HepG2 (cell line): ENCODE results near the gene PIM3. TPM values are rescaled to one million over a fixed set of nuclear protein-coding genes. Genes with fewer than 3 reads are reported as not detected.
A peak's percentile ranks its signal among the peaks of the same experiment; 100 is the strongest.

ENCODE experiments used
- ATAC-seq: fragments of 200-7000 bp; cut with Tn5 transposase; 3 replicates; pipeline ENCODE4 v1.9.1; 2020; ENCODE audit warnings: mild to moderate bottlenecking, moderate library complexity
- BruUV-seq: library from RNA; stranded (reverse); fragments of 400-500 nt; replicated peaks from 2 replicates; lab custom pipeline; 2021; lab: Mats Ljungman, UMichigan
- CTCF ChIA-PET: fragments of 300-600 bp; formaldehyde crosslinking; extraction: SDS; loops from one replicate; lab custom pipeline; 2021; ENCODE audit warnings: low total read pairs, inconsistent platforms, low intra/inter-chr PET ratio; lab: Yijun Ruan, JAX
- POLR2A ChIA-PET: fragments of 350-600 bp; sonication (Branson Sonifier 250); formaldehyde crosslinking; loops from one replicate; lab custom pipeline; 2020; ENCODE audit warnings: antibody characterized with exemption, inconsistent platforms; lab: Yijun Ruan, JAX
- DNase-seq: peaks from one replicate; pipeline ENCODE4 v3.0.0-alpha.2; 2015; ENCODE audit warnings: low spot score
- FAIRE-seq: peaks from 3 replicates; lab custom pipeline; 2011; peaks lifted over from hg19 to GRCh38; lab: Jason Lieb, UNC
- H2AFZ ChIP-seq: one replicate; pipeline ENCODE4 v1.6.1; 2011; ENCODE audit warnings: low read length, inconsistent platforms
- H3K27ac ChIP-seq: fragments of 300-600 bp; 3 replicates; pipeline ENCODE4 v1.8.0; 2011; ENCODE audit warnings: mixed run types, mild to moderate bottlenecking, mixed read lengths, low read length, inconsistent platforms; ENCODE audit not compliant: insufficient read depth; ENCODE audit errors: extremely low read length
- H3K27me3 ChIP-seq, 2 experiments: fragments of 200-600 bp in 1 of 2; 2 replicates in 1 of 2; 3 replicates in 1 of 2; pipeline versions ENCODE4 v1.6.0 to v1.8.0; 2011; ENCODE audit warnings: low read length in 2 of 2, mild to moderate bottlenecking in 2 of 2, moderate library complexity in 2 of 2, inconsistent platforms in 1 of 2; ENCODE audit not compliant: insufficient read depth in 2 of 2, control insufficient read depth in 1 of 2
- H3K36me3 ChIP-seq, 2 experiments: fragments of 200-600 bp in 1 of 2; replicated peaks in 1 of 2; 2 replicates in 1 of 2; 3 replicates in 1 of 2; pipeline versions ENCODE4 v1.5.1 to v1.8.0; 2011; ENCODE audit warnings: low read length in 2 of 2, inconsistent platforms in 1 of 2; ENCODE audit not compliant: insufficient read depth in 2 of 2, control insufficient read depth in 1 of 2
- H3K4me1 ChIP-seq: 2 replicates; pipeline ENCODE4 v1.5.1; 2012; ENCODE audit warnings: low read length, inconsistent platforms; ENCODE audit not compliant: insufficient read depth
- H3K4me2 ChIP-seq: 2 replicates; pipeline ENCODE4 v1.6.0; 2011; ENCODE audit warnings: low read depth, low read length, inconsistent platforms
- H3K4me3 ChIP-seq, 3 experiments: fragments of 200-600 bp in 1 of 3; sonication (generic), shearing (Covaris generic) in 1 of 3; replicated peaks in 1 of 3; 2 replicates each; pipeline ENCODE4 v1.5.1; 2011 to 2016; ENCODE audit warnings: low read length in 3 of 3, inconsistent platforms in 2 of 3, low read depth in 2 of 3, mild to moderate bottlenecking in 2 of 3, control low read depth in 1 of 3, mixed read lengths in 1 of 3; ENCODE audit not compliant: insufficient read depth in 1 of 3
- H3K79me2 ChIP-seq: one replicate; pipeline ENCODE4 v1.6.1; 2011; ENCODE audit warnings: low read length, inconsistent platforms; ENCODE audit not compliant: insufficient read depth
- H3K9ac ChIP-seq: 2 replicates; pipeline ENCODE4 v1.6.0; 2011; ENCODE audit warnings: mild to moderate bottlenecking, low read depth, low read length, inconsistent platforms; ENCODE audit not compliant: insufficient read depth
- H3K9me3 ChIP-seq: 2 replicates; pipeline ENCODE4 v1.5.1; 2012; ENCODE audit warnings: mild to moderate bottlenecking, low read length
- H4K20me1 ChIP-seq: 2 replicates; pipeline ENCODE4 v1.6.0; 2011; ENCODE audit warnings: inconsistent platforms, mild to moderate bottlenecking, low read length, moderate library complexity; ENCODE audit not compliant: insufficient read depth
- CREB1 ChIP-seq, 2 experiments: fragments of 450-650 bp in 1 of 2; IDR thresholded peaks; 2 replicates each; pipeline ENCODE4 v1.6.1; 2016 to 2017; ENCODE audit warnings: control low read depth in 1 of 2, mild to moderate bottlenecking in 1 of 2, missing compliant biosample characterization in 1 of 2, missing genetic modification characterization in 1 of 2
- GABPA ChIP-seq, 2 experiments: IDR thresholded peaks; 2 replicates each; pipeline ENCODE4 v1.6.1; 2011 to 2016; ENCODE audit warnings: low read depth in 2 of 2, low read length in 1 of 2, missing biosample characterization in 1 of 2, missing genetic modification characterization in 1 of 2
- MAX ChIP-seq: IDR thresholded peaks from 2 replicates; pipeline ENCODE4 v1.6.1; 2012; ENCODE audit warnings: inconsistent platforms
- RBM39 ChIP-seq: fragments of 200-400 bp; formaldehyde crosslinking; IDR thresholded peaks from one replicate; pipeline ENCODE4 v1.6.1; 2018; ENCODE audit warnings: antibody characterized with exemption, mild to moderate bottlenecking, low read depth, low read length; ENCODE audit not compliant: poor library complexity, severe bottlenecking
- TAF15 ChIP-seq: fragments of 200-400 bp; formaldehyde crosslinking; IDR thresholded peaks from one replicate; pipeline ENCODE4 v1.6.1; 2018; ENCODE audit warnings: mild to moderate bottlenecking, low read depth, low read length; ENCODE audit not compliant: poor library complexity, severe bottlenecking
- ZFX ChIP-seq: sonication (generic); formaldehyde crosslinking; IDR thresholded peaks from 2 replicates; pipeline ENCODE4 v1.4.0; 2020; ENCODE audit warnings: mild to moderate bottlenecking, low read depth, missing genetic modification reagents, moderate library complexity
- ZNF160 ChIP-seq: sonication (generic); formaldehyde crosslinking; IDR thresholded peaks from 2 replicates; pipeline ENCODE4 v1.8.0; 2022; ENCODE audit warnings: mild to moderate bottlenecking, inconsistent platforms, missing genetic modification reagents
- ZNF264 ChIP-seq: sonication (generic); formaldehyde crosslinking; IDR thresholded peaks from 2 replicates; pipeline ENCODE4 v1.4.0; 2020; ENCODE audit warnings: missing genetic modification reagents
- ZNF317 ChIP-seq: sonication (generic); formaldehyde crosslinking; IDR thresholded peaks from 2 replicates; pipeline ENCODE4 v1.5.0; 2020; ENCODE audit warnings: mild to moderate bottlenecking, missing genetic modification reagents
- ZNF530 ChIP-seq: sonication (generic); formaldehyde crosslinking; IDR thresholded peaks from 2 replicates; pipeline ENCODE4 v1.5.0; 2020; ENCODE audit warnings: low read depth, mild to moderate bottlenecking, missing genetic modification reagents
- ZNF558 ChIP-seq: sonication (generic); formaldehyde crosslinking; IDR thresholded peaks from 2 replicates; pipeline ENCODE4 v1.9.0; 2022; ENCODE audit warnings: mild to moderate bottlenecking, missing genetic modification reagents, borderline replicate concordance
- ZNF607 ChIP-seq: sonication (generic); formaldehyde crosslinking; IDR thresholded peaks from 2 replicates; pipeline ENCODE4 v1.5.1; 2020; ENCODE audit warnings: missing genetic modification reagents, mild to moderate bottlenecking, borderline replicate concordance
- ZNF746 ChIP-seq: sonication (generic); formaldehyde crosslinking; IDR thresholded peaks from 2 replicates; pipeline ENCODE4 v1.8.0; 2022; ENCODE audit warnings: mild to moderate bottlenecking, missing genetic modification reagents
- ZNF781 ChIP-seq: sonication (generic); formaldehyde crosslinking; IDR thresholded peaks from 2 replicates; pipeline ENCODE4 v1.5.1; 2020; ENCODE audit warnings: borderline replicate concordance, mild to moderate bottlenecking, missing genetic modification reagents; ENCODE audit errors: not compliant biosample characterization
- WGBS: methylation state at CpG from one replicate; pipeline ENCODE4 v1.1.6; 2017; ENCODE audit warnings: low lambda C conversion rate; 5-methylcytosine and 5-hydroxymethylcytosine counted together
- in situ Hi-C: cut with HindIII; loops from 2 replicates; pipeline ENCODE4 v1.10.0; 2017; ENCODE audit warnings: low pct_unique_long_range_greater_than_20kb; ENCODE audit not compliant: extremely low pct_ligation_motif_present
- intact Hi-C: fragments of 100-400 bp; cut with micrococcal nuclease; formaldehyde crosslinking; loops from one replicate; pipeline ENCODE4 v1.10.0; 2022; ENCODE audit not compliant: unreplicated experiment
- polyA plus RNA-seq, 8 experiments: library from polyadenylated mRNA; depleted of rRNA in 3 of 8; stranded (reverse) in 7 of 8; unstranded in 1 of 8; fragments of >200 nt; fragmentation: Illumina TruSeq in 4 of 8; extraction: Trizol in 4 of 8; gene quantifications; 2 replicates each; pipeline versions ENCODE4 v1.2.1 to v1.2.3, GENCODE V29; 2011 to 2016; ENCODE audit warnings: low read depth in 4 of 8, missing spikeins in 1 of 8, mixed read lengths in 1 of 8; ENCODE audit not compliant: insufficient read depth in 1 of 8
- total RNA-seq, 5 experiments: library from RNA; depleted of rRNA; stranded (reverse); fragments of >200 nt; fragmentation: Illumina TruSeq; extraction: Trizol; gene quantifications; 2 replicates each; pipeline ENCODE4 v1.2.3, GENCODE V29; 2016; ENCODE audit warnings: low read depth in 1 of 5
- TF ChIP-seq, protein P1 (sequence below): sonication (generic); formaldehyde crosslinking; IDR thresholded peaks from 2 replicates; pipeline ENCODE4 v1.4.0; 2020; ENCODE audit warnings: missing genetic modification reagents, borderline replicate concordance

PIM3 gene
- total and polyA plus RNA-seq, 2 of the 13 experiments (the other 11 are each of a cell fraction or from before 2014, with no cell fraction given) = 21.6 to 31.2 TPM

GRCh38 chr22:49962012-49962750, 1.6 kb downstream of the PIM3 start (continued):
- TF ChIP-seq MAX = peak; percentile 33; the same call in 1 of the 2 replicates
- no peak for TF ChIP-seq ZNF264 (CRISPR knock-in tag)
- no peak for TF ChIP-seq ZNF160
- peak; percentile 72; the same call in 1 of the 2 replicates for TF ChIP-seq ZFX (CRISPR knock-in tag)
- peak; percentile 51; the same call in 1 of the 2 replicates for TF ChIP-seq CREB1 (IDR thresholded peaks at IDR 0.05)
- no peak for TF ChIP-seq CREB1 (CRISPR knock-in tag; IDR thresholded peaks at IDR 0.05)
- TF ChIP-seq ZNF781 (CRISPR knock-in tag) = peak; percentile 60
- TF ChIP-seq ZNF558 (CRISPR knock-in tag) = peak; percentile 64; the same call in 1 of the 2 replicates
- TF ChIP-seq GABPA (IDR thresholded peaks at IDR 0.05; ENCODE audit: low read depth, low read length) = no peak
- TF ChIP-seq GABPA (CRISPR knock-in tag; IDR thresholded peaks at IDR 0.05; ENCODE audit: low read depth) = no peak; the same call in 1 of the 2 replicates

GRCh38 chr22:49962751-49963646, 2.4 kb downstream of the PIM3 start:
- FAIRE-seq = no peak
- H3K9ac ChIP-seq = peak overlapping the region; percentile 73
- TF ChIP-seq ZNF746 = no peak
- no peak for TF ChIP-seq TAF15
- TF ChIP-seq ZNF607 (CRISPR knock-in tag) = peak; percentile 22
- TF ChIP-seq, protein P1, sequence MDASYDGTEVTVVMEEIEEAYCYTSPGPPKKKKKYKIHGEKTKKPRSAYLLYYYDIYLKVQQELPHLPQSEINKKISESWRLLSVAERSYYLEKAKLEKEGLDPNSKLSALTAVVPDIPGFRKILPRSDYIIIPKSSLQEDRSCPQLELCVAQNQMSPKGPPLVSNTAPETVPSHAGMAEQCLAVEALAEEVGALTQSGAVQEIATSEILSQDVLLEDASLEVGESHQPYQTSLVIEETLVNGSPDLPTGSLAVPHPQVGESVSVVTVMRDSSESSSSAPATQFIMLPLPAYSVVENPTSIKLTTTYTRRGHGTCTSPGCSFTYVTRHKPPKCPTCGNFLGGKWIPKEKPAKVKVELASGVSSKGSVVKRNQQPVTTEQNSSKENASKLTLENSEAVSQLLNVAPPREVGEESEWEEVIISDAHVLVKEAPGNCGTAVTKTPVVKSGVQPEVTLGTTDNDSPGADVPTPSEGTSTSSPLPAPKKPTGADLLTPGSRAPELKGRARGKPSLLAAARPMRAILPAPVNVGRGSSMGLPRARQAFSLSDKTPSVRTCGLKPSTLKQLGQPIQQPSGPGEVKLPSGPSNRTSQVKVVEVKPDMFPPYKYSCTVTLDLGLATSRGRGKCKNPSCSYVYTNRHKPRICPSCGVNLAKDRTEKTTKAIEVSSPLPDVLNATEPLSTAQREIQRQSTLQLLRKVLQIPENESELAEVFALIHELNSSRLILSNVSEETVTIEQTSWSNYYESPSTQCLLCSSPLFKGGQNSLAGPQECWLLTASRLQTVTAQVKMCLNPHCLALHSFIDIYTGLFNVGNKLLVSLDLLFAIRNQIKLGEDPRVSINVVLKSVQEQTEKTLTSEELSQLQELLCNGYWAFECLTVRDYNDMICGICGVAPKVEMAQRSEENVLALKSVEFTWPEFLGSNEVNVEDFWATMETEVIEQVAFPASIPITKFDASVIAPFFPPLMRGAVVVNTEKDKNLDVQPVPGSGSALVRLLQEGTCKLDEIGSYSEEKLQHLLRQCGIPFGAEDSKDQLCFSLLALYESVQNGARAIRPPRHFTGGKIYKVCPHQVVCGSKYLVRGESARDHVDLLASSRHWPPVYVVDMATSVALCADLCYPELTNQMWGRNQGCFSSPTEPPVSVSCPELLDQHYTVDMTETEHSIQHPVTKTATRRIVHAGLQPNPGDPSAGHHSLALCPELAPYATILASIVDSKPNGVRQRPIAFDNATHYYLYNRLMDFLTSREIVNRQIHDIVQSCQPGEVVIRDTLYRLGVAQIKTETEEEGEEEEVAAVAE (CRISPR knock-in tag) = no peak
- TF ChIP-seq ZNF317 = 0 out of 2 replicates have a peak, but pooled peaks have one; percentile 32
- TF ChIP-seq RBM39 = peak; percentile 37
- no peak for TF ChIP-seq ZNF530

More at GRCh38 chr22:49962751-49963646, 2.4 kb downstream of the PIM3 start:
- peaks cover 37% of the 10 kb centered on the region for H4K20me1 ChIP-seq
- peaks cover 36% of the 10 kb centered on the region for H3K79me2 ChIP-seq
- H3K9me3 ChIP-seq = no peaks in the 10 kb centered on the region
- no peak for ATAC-seq
- POLR2A ChIA-PET = interaction anchor here (0.6 to 16.4 kb wide), 6 partner anchors 8 to 32 kb away, joined by 3 to 722 read pairs (median 24); partner anchors contain the start of gene PIM3
- TSS peak; percentile 47 for BruUV-seq
- peak overlapping the region; percentile 65 to 99 (median 97) for H3K4me3 ChIP-seq
- H3K36me3 ChIP-seq = peaks cover 9 to 23% of the 10 kb centered on the region in 2 experiments
- H2AFZ ChIP-seq = no peak overlapping the region
- H3K4me2 ChIP-seq = peak overlapping the region; percentile 94
- DNase-seq = no peak
- peak overlapping the region; percentile 72 for H3K27ac ChIP-seq
- peaks cover 75% of the 10 kb centered on the region for H3K4me1 ChIP-seq
- CTCF ChIA-PET = no interaction called here
- in situ Hi-C loops = no loop called here
- intact Hi-C loops = no loop called here
- H3K27me3 ChIP-seq = no peaks in the 10 kb centered on the region; a peak in 1 of 5 replicates
- 63% methylated on average over 31 of the region's 63 CpGs for WGBS
